Glomerular visceral epithelial cell (primary cell): ENCODE measurements around the gene CCNA2.
A peak's percentile ranks its signal among the peaks of the same experiment; 100 is the strongest.

Experiments
- DNase-seq: peaks from one replicate; pipeline ENCODE4 v3.0.0-alpha.2; 2016; ENCODE audit errors: extremely low spot score

Gene CCNA2

DNA sequence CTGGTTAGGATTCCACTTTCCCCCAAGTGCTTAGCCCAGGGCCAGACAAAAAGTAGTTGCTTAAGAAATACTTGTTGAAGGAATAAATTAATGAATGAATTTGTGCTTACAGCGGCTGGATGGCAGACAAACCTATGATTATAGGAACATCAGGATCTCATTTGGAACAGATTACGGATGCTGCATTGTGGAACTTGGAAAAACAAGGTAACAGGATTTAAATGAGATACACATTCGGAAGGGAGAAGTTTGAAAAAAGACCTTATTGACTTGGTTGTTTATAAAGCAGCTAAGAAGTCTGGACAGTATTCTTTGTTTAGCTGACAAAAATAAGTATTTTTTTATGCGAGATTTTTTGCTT is 22.0 kb downstream of the CCNA2 start:
- no peak for DNase-seq

DNA sequence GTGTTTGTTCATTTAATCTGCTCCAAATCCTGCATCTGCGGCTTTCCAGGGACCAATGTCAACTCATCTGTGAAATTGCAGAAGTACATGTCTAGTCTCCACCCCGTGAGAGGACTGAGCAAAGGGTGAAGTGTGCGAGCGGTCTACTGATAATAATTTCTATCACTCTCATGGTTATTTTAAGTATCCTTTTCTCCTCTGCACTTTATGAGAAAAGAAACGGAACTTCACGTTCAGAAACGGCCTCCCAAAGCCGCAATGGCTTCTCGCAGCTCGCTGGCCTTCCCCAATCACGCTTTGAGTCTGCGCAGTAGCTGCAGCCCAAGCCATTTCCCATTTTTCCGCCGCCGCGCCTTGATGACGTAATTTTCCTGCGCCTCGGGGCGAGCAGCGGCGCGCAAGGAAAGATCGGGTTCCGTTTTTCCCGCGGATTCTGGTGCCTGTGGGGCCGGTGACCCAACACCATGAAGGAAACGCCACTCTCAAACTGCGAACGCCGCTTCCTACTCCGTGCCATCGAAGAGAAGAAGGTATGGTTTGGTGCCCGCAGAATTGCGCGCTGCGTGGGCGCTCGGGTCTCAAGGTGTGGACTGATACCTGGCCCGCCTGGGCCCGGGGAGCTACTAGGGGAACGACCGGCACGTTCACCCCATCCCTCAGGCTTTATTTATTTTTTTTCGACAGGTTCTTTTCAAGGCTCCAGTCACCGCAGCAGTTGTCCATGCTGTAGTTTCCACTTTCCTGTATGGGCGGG is 22.5 kb downstream of the CCNA2 start, which contains the start of gene EXOSC9:
TSS of gene EXOSC9 (plus strand) at position 363 of the 754 bp plus-strand sequence. CDS start at position 465, 102 bp downstream.
- peak; percentile 95 for DNase-seq

DNA sequence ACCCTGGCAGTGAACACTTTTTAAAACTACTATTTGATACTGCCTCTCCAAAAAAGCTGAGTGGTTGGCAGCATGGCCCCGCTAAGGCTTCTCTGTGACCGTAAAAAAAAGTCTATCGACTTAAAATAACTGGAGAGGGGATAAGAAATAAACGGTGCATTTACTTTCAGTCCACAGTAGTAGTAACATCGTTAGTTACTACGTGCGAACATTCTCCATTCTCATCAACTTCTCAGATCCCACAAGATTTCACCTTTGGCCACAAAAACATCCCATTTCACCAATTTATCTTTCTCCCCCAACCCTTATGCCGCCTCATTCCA is 23.1 kb downstream of the CCNA2 start:
- DNase-seq: no peak

DNA sequence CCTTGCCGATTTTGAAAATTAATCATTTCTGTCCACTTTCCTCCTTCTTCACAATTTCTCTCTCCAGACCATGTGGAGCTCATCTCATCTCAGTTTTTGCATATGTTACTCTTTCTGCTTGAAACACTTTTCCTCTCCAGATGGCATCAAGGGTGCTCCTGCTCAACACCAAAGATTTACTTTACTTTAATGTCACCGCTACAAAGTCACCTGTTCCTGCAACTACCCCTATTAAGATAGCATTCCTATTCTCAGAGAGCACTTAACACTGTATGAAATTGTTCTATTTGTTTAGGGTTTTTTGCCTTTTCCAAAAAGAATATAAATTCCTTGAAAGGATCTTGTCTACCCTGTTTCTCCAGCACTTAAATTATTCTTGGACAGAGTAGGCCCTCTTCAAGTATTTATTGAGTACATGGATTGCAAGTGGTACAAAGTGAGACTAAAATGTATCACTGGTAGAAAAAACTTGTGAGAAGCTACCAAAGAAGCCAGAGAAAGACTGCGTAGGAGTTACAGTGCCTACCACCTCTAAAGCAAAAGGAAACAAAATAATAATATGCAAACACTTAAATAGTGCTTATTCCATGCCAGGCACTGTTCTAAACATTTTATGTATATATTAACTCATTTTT is 23.7 kb downstream of the CCNA2 start:
- DNase-seq: no peak

DNA sequence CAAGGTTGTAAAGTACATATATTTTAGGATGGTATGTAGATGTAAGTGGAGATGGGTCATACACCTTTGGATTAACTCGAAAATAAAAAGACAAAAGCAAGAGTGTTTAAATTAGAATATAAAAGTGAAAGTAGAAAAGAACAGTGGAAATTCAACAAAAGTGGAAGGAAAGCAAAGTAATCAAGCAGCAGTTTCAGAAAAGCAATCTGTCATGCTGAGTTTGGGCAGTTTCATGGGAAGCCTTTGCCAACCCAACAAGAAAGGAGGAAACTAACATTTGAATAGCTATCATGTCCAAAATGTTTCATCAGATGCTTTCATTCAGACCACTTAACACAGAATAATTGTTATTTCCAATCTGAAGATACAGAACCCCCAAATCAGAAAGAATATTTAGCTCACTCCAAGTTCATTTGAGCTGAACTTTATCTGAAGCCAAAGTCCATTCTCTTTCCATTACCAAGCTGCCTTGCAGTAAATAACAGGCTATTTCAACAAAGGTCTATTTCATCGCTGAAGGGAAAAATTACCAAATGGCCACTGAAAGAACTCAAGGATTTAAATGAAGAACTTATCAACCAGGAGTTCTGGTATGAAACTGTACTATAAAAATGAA is 24.4 kb downstream of the CCNA2 start:
- DNase-seq: no peak

DNA sequence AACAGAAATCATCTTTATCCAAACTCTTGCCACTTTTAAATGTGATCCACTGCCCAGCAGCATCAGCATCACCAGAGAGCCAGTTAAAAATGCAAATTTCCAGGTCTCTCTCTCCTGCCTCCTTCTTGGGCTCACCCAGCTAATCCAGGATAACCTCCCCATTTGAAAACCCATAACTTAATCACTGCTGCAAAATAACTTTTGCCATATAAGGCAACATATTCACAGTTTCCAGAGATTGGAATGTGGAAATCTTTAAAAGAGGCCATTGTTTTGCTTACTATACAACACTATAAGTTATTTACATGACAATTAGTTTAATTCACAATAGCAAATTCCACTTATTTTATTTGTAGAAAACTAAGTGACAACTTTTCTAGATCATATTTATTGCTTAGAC is 27.4 kb downstream of the CCNA2 start:
- DNase-seq: no peak

DNA sequence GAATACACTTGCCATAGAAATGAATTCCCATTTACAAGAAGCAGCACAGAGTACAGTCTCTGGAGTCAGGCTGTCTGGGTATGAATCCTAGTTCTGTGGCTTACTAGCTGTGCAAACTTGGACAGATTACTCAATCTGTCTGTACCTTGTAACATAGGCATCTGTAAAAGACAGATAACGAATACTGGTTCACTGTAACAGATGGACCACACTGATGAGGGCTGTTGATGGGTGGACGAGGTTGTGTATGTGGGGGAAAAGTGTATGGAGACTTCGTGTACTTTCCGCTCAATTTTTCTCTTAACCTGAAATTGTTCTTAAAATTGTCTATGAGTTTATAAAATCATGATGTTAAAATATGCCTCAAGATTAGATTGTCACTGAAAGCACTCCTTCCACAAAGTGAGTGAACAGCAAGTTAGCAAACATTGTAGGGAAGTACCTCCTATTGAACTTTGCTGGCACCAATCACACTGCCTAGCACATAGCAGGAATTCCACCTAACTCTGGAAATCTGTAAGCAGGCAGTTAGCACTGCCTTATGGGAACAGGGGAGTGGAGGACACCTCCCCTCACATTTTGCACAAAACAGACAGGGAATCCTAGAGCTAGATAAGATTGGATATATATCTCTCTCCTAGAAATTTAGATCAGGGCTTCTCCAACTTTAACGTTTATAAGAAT is 29.0 kb downstream of the CCNA2 start:
- no peak for DNase-seq

DNA sequence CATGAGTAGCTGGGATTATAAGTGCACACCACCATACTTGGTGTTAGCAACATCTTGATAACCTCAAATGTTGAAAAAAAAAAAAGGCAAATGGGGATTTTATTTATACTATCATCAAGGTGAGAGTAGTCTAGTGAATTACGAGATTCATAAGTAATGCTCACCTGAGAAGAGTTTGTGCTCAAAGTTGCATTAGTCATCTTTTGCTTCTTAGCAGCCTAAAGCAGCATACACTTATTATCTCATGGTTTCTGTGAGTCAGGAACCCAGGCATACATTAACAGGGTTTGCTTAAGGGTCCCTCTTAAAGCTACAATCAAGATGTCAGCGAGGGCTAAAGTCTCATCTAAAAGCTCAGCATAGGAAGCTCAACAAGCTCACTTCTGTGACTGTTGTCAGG is 30.7 kb downstream of the CCNA2 start:
- peak; percentile 25 for DNase-seq

DNA sequence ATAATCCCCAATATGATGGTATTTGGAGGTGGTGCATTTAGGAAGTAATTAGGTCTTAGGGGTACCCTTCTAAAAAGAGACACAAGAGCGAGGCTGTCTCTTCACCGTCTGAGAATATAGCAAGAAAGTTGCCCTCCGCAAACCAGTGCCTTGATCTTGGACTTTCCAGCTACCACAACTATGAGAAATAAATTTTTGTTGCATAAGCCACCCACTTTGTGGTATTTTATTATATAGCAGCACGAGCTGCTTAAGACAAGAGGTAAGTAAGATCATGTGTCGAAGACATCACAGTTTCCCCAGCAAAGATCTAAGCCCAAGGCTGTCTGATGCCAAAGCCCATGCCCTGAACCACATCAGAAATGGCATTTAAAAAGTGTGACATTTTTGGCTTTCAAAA is 32.2 kb downstream of the CCNA2 start:
- DNase-seq: peak; percentile 83

DNA sequence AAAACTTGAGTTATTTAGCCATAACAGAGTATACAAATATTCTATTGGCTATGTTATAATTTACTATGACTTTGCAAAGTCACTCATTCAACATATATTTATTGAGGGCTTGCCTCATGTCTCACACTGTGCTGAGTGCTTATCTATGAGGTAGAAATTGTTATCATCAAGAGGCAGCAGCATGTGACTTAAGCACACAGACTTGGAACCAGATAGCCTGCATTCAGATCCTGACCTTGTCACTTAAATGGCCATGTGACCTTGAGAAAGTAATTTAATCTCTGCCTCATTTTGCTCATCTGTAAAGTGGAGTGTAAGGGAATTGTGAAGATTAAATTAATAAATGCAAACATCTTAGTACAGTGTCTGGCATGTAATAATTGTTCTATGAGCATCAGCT is 32.7 kb downstream of the CCNA2 start:
- no peak for DNase-seq

DNA sequence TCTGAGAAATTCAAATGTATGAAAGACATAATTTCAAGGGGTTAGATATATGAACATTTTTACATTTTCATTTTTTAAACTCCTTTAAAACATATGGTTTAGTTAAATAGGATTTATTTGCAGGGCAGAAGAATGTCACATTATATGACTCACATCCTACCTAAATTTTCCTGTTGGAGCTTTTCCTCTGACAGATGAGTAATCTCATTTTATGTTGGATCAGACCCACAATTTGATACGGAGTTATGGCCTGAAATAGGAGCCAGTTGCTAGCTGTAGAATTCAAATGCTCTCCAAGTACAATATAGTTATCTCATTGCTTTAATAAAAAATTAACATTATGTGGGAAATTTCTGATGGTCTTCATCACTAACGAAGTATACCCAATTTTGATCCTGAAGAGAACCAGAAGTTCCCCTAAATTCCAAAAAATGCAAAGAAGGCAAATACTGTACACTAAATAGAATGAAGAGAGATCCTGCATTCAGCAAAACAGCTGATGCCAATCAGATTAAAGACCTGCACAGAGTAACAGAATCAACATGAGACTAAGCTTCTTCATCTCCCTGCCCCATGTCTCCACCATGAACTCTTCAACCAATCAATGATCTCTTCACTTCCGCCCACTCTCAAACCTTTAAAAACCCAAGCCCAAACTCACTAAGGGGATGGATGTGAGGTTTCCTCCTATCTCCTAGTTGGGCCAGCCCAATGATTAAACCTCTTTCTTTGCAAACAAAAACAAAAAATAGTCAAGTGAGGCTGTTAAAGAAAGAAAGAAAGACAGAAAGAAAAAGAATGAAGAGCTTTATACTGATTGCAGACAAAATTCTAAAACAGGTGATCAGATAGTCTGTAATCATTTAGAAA is 33.5 kb downstream of the CCNA2 start:
- DNase-seq: peak; percentile 62

DNA sequence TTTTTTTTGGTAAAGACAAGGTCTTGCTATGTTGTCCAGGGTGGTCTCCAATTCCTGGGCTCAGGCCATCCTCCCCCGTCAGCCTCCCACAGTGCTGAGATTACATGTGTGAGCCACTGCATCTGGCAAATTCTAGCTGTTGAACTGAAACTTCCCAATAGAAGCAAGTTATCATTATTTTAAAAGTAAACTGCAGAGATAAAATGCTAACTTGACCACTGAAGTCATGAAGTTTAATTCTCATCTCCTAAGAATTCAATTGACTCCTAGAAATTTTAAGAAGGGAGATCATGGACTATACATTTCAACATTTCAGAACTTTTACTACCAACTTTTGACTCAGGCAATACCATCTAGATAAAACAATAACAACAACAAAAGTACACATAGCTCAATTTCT is 34.2 kb downstream of the CCNA2 start:
- no peak for DNase-seq

DNA sequence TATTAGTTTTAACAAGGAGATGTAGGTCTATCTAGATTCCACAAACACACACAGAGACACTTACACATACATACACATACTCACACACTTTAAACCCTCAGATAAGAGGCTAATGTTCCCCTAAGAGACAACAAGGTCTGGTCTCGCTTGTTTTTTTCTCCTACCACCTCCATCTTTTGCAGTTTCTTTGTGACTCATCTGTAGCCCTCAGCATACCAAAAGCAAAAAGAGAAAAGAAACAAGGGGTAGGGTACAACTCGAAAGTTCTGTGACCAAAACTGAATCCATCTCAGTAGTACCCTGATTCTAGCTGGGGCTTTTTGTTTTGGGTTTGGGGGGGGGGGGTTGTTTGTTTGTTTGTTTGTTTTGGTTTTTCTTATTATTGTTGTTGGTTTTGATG is 34.8 kb downstream of the CCNA2 start:
- no peak for DNase-seq

DNA sequence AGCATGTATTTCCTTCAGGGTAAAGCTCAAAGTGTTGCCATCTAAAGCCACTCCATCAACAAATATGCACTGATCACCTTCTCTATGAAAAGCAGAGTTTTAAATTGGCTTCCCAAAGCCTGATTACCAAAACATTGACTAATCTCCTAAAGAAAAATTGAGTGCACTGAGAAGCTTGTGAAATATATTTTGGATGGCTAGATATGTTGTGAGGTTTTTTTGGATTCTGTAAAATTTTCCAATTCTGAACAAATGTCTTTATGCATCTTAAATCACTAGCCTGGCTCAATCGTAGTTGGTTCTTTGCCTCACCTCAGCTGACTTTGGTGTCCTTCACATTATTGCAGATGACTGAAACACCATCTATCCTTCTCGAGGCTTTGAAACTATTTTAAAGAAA is 37.5 kb downstream of the CCNA2 start:
- no peak for DNase-seq

DNA sequence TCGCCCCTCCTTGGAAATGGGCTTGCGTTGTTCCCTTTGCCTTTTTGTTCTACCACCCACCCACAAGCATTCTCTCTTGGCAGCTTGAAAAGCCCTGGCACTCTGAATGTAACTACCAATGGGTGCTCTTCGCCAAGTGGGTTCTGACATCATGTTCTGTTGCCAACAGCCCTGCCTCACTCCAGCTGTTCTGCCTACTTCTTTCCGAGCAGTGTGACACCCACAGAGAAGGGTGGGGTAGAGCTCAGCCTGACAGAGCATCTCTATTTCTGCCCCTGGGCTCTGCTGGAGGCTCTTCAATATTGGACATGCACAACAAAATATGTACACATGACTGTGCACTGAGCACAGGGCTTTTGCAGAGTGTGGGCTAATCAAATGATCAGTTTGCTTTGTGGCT is 38.2 kb downstream of the CCNA2 start:
- DNase-seq: peak; percentile 37

DNA sequence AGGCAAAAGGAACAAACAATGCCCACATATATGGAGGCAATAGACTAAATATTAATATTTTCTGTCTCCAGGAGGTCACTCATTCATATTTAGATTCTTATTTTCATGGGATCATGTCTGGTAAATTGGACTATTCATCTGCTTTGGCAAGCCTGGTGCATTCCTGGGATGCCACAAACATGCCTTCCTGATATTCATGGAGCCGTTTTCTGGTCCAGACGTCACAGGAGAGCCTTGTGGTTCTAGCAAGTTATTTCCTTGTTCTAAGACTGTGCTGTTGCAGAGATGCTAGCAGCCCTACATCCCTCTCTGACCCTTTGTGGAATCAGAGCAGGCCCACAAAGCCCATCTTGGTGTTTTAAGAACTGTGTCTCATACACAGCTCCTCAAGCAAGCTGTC is 38.7 kb downstream of the CCNA2 start:
- peak; percentile 94 for DNase-seq

DNA sequence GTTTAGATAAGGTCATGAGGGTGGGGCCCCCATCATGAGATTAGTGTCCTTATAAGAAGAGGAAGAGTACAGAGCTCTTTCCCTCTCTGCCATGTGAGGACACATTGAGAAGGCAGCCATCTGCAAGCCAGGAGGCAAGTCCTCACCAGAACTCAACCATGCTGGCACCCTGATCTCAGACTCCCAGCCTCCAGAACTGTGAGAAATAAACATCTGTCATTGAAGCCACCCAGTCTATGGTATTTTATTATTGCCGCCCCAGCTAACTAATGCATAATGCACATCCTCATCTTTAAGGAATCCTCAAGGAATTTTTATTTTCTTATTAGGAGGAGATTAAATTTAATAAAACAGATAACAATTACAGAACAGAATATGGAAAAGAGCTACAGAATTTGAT is 39.3 kb downstream of the CCNA2 start:
- DNase-seq: no peak

DNA sequence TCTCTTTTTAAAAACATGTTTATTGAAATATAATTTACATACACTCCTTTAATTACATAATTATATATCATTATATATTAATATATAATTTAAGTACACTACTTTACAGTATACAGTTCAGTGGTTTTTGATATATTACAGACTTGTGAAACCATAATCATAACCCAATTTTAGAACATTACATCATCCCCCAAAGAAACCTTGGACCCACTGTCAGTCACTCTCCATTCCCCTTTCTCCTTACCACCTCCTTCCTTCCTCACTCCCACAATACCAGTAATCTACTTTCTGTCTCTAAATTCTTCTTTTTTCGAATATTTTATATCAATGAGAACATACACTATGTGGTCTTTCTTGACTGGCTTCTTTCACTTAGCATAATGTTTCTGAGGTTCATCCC is 40.5 kb downstream of the CCNA2 start:
- DNase-seq: no peak

DNA sequence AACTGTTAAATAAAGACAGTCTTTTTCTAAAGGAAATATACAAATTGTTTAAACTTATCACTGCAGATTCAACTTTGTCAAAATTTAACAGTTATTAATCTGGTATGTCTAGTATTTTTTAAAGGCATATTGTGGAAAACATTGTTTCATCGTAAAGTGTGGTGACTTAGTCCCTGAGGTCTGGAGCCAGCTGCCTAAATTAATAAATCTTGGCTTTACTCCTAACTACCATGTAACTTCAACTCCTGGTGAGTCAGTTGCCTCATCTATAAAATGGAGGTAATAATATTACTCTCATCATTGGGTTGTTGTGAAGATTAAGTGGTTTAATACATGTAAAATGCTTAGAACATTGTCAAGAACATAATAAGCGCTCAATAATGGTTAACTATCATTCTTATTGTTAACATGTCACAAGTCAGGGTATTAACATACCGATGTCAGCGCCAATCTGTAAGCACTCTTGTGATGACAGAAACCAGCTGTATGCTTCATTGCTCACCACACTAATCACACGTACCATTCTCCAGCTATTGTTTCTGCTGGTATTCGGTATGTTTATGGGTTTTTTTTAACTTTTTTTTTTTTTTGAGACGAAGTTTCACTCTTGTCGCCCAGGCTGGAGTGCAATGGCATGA is 44.6 kb downstream of the CCNA2 start:
- DNase-seq: no peak

DNA sequence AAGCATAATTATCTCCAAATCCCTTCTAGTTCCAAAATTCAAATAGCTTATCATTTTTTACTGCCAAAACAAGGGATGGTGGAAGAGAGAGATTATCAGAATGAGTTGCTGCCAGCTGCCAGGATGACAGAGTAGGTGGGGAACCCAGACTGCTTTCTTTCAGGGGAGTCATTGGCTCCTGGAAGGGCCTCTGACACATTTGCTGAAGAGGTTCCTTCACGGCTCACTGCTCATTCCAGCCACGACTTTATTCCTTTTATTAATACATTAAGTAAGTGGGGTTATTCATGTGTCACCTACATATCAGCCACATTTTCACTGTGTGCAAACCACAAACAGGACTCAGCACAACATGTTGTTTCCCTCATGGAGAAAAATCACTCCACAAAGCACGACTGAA is 46.1 kb downstream of the CCNA2 start:
- peak; percentile 89 for DNase-seq
